Bronchial epithelial cell (primary cell): ENCODE data around the gene PKD2L1. TPM values are rescaled to one million over a fixed set of nuclear protein-coding genes. Genes with fewer than 3 reads are reported as not detected.
"Not testable (repeated sequence)": the region's sequence is repeated elsewhere in the genome, so short reads cannot be mapped to it uniquely, and the experiment has no call there.

ENCODE experiments used
- DNase-seq: peaks from one replicate; pipeline ENCODE4 v3.0.0-alpha.2; 2010; ENCODE audit warnings: low read depth
- FAIRE-seq: peaks from 2 replicates; lab custom pipeline; 2011; peaks lifted over from hg19 to GRCh38; lab: Jason Lieb, UNC
- H3K27me3 ChIP-seq: 2 replicates; pipeline ENCODE4 v1.5.1; 2011; ENCODE audit warnings: low read length; ENCODE audit not compliant: control insufficient read depth, insufficient read depth
- H3K36me3 ChIP-seq: 2 replicates; pipeline ENCODE4 v1.5.1; 2011; ENCODE audit warnings: low read length; ENCODE audit not compliant: control insufficient read depth, insufficient read depth
- H3K4me3 ChIP-seq: 2 replicates; pipeline ENCODE4 v1.5.1; 2011; ENCODE audit warnings: mild to moderate bottlenecking, low read depth, low read length, control low read depth
- total RNA-seq: library from RNA; depleted of rRNA; stranded (reverse); fragments of >200 nt; gene quantifications from 2 replicates; pipeline ENCODE4 v1.2.1, GENCODE V29; 2014
- TF ChIP-seq, protein P1 (sequence below): IDR thresholded peaks from 2 replicates; pipeline ENCODE4 v1.5.1; 2011; ENCODE audit warnings: mild to moderate bottlenecking, moderate library complexity, low read length, control low read depth, inconsistent platforms; ENCODE audit not compliant: insufficient read depth, severe bottlenecking

Gene PKD2L1
- under 0.01 TPM in 1 of 2 replicates, not detected in the other for total RNA-seq

DNA sequence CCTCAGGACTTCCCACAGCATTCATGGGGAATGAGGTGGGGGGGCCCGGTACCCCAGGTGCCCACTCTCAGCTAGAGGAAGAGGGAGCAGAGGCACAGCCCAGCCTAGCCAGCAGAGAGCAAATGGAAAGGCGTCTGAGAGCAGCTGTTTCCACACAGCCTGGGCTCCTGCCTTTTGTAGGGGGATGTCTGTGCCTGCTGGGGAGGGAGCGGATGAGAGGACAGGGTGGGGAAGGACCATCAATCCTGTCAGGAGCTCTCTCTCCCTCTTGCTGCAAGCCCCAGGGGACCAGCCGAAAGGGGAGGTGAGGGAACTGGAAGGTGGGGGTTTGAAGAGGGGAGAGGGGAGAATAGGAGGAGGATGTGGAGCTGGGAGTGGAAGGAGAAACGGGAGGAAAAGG, at the start of gene PKD2L1:
Gene PKD2L1, minus strand, starts transcription at position 150 of the 400 bp plus-strand sequence. Its CDS starts 125 bp downstream, at position 25.
- no peak for FAIRE-seq
- Histone ChIP-seq H3K27me3 (peaks cover 17% of the 10 kb centered on the region), H3K4me3 (no peak within 1 kb of the TSS), H3K36me3 (no peaks in the 10 kb centered on the region)
- TF ChIP-seq, protein P1, sequence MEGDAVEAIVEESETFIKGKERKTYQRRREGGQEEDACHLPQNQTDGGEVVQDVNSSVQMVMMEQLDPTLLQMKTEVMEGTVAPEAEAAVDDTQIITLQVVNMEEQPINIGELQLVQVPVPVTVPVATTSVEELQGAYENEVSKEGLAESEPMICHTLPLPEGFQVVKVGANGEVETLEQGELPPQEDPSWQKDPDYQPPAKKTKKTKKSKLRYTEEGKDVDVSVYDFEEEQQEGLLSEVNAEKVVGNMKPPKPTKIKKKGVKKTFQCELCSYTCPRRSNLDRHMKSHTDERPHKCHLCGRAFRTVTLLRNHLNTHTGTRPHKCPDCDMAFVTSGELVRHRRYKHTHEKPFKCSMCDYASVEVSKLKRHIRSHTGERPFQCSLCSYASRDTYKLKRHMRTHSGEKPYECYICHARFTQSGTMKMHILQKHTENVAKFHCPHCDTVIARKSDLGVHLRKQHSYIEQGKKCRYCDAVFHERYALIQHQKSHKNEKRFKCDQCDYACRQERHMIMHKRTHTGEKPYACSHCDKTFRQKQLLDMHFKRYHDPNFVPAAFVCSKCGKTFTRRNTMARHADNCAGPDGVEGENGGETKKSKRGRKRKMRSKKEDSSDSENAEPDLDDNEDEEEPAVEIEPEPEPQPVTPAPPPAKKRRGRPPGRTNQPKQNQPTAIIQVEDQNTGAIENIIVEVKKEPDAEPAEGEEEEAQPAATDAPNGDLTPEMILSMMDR = no peak
- no peak for DNase-seq

DNA sequence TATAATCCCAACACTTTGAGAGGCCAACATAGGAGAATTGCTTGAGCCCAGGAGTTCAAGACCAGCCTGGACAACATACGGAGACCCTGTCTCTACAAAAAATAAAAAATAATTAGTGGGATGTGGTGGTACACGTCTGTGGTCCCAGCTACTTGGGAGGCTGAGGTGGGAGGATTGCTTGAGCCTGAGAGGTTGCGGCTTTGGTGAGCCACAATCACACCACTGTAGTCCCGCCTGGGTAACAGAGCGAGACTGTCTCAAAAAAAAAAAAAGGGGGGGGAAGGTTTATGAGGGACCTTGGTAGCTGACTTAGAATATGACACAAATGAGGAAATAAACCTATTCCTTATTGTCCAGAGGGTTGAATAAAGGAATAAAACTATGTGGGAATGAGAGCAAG, 47.8 kb upstream of the PKD2L1 start:
- TF ChIP-seq, protein P1 = no peak
- Histone ChIP-seq H3K27me3 (no peaks in the 10 kb centered on the region), H3K4me3 (no peak overlapping the region), H3K36me3 (peaks cover 3% of the 10 kb centered on the region)
- FAIRE-seq (no peak), DNase-seq (no peak)

DNA sequence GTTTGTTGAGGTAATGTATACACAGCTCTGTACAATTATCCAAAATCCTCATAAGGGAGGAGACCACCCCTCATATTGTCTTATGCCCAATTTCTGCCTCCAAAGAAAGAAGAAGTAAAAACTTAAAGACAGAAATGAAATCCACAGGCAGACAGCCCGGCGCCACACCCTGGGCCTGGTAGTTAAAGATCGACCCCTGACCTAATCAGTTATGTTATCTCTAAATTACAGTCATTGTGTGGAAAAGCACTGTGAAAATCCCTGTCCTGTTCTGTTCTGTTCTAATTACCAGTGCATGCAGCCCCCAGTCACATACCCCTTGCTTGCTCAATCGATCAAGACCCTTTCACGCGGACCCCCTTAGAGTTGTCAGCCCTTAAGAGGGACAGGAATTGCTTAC, 46.6 kb upstream of the PKD2L1 start:
- FAIRE-seq, DNase-seq, H3K4me3 ChIP-seq, H3K36me3 ChIP-seq, H3K27me3 ChIP-seq: not testable (repeated sequence)

DNA sequence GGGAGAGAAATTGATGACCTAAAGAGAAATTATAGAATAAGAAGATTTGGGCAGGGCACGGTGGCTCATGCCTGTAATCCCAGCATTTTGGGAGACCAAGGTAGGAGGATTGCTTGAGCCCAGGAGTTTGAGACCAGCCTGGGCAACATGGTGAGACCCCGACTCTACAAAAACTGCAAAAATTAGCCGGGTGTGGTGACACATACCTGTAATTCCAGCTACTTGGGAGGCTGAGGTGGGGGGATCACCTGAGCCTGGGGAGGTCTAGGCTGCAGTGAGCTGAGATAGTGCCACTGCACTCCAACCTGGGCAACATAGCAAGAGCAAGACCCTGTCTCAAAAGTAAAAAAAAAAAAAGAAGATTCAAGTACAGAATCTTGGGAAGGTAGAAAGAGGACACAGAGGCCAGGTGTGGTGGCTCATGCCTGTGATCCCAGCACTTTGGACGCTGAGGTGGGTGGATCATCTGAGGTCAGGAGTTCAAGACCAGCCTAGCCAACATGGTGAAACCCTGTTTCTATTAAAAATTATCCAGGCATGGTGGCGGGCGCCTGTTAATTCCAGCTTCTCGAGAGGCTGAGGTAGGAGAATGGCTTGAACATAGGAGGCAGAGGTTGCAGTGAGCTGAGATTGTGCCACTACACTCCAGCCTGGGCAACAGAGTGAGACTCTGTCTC, 44.8 kb upstream of the PKD2L1 start:
- DNase-seq, H3K36me3 ChIP-seq, H3K27me3 ChIP-seq, FAIRE-seq: not testable (repeated sequence)
- H3K4me3 ChIP-seq = peak overlapping the region; percentile 47

DNA sequence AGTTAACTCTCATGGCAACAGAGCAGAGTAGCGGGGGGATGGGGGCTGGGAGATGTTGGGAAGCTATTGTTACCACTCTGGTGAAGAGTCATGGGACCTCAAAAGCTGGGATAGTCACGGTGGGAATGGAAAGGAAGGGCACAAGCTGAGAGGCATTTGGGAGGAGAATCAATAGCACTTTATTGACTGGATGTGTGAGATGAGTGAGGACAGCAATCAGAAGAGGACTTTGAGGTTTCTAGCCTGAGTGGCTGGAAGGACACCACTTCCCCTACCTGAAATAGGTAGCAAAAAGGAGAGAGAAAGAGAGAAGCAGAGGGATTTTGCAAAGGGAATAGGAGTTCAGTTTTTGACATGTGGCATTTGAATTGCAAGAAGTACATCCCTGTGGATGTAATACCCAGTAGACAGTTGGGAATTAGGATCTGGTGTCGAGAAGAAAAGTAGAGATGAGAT, 44.2 kb upstream of the PKD2L1 start:
- no peak for DNase-seq
- Histone ChIP-seq H3K27me3 (no peaks in the 10 kb centered on the region), H3K36me3 (no peaks in the 10 kb centered on the region), H3K4me3 (peak overlapping the region; percentile 47)
- FAIRE-seq = no peak
- TF ChIP-seq, protein P1 = no peak

DNA sequence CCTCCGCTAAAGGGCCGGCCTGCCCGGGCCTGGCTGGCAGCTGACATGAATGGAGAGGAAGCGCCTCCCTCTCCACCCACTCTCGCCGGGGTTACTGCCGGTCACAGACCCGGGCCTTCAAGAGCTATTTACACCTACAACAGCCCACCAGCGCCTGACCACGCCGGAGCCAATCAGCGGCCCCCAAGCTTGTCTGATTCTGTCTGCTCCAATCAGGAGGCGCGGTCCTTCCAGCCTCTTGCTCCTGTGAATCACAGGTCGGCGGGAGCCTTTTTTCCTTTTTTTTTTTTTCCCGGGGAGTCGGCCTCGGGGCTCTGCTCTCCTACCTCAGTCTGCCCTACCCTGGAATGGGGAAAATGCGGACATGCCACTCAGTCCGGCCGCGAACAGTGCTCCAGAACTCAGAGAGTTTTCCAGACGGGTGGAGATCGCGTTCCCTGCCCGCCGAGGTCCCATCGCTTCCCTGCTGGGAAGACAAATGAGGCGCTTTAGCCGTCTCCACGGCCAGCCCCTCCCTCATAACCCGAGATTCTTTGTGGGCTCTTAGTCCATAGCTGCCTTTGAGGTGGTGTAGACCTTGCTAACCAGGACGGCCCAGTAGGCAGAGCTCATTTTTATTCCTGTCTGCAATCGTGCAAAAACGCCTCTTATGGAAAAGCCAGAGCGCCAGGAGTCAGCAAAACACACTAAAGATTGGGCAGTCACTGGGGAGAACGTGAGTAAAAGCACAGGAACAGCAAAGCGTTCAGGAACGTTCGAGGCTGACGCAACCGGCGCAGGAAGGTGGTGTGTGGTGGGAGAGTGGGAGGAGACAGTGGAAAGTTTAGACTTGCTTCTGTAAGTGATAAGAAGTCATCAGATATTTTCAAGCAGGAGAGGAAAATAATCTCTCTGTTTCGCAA, 43.5 kb upstream of the PKD2L1 start:
- FAIRE-seq = peak; percentile 23
- peak; percentile 99 for DNase-seq
- Histone ChIP-seq H3K36me3 (no peaks in the 10 kb centered on the region), H3K4me3 (peak overlapping the region; percentile 47), H3K27me3 (no peaks in the 10 kb centered on the region)
- TF ChIP-seq, protein P1 = no peak
